ENCODE results near the gene CACNA2D4. TPM values are rescaled to one million over a fixed set of nuclear protein-coding genes. Genes with fewer than 3 reads are reported as not detected.
A peak's percentile ranks its signal among the peaks of the same experiment; 100 is the strongest.

CACNA2D4 gene
- total and polyA plus RNA-seq, 2 experiments from 2014 or later = 0.23 TPM; not detected in 1

DNA sequence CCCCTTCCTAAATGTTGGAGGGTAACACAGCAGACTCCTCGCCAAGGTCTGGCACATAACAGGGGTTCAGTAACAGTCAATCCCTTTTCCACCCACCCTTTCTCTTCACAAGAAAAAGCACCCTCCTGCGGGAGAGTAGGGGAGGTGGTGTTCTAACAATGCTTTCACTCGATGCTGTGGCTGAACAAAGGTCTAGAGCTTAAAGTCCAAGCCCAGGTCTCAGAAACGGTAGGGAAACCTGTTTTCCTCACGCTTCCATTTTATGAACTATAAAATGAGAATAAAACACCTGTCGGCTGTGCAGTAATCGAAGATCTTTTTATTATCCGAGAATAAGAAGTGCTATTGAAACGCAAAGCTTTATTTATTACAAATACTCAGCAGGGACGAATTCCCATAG is 20.9 kb upstream of the CACNA2D4 start:
- no peaks in the 10 kb centered on the region for H3K4me1 ChIP-seq (ENCODE audit: insufficient read depth)
- H3F3A ChIP-seq (ENCODE audit: insufficient read depth) = no peaks in the 10 kb centered on the region
- H4K20me1 ChIP-seq (ENCODE audit: insufficient read depth) = no peaks in the 10 kb centered on the region
- no peaks in the 10 kb centered on the region for H3K9me2 ChIP-seq (ENCODE audit: insufficient read depth)
- no peak overlapping the region for H3K4me2 ChIP-seq (ENCODE audit: unreplicated experiment)
- in situ Hi-C loops (cut with MboI) = loop anchor here (5.0 to 10.0 kb wide), 2 partner anchors 127 to 285 kb away; no protein-coding TSS in a partner anchor
- H3K36me3 ChIP-seq (ENCODE audit: low read depth) = peaks cover 15% of the 10 kb centered on the region; the same call in 1 of the 2 replicates
- H3K27me3 ChIP-seq (replicated peaks; ENCODE audit: insufficient read depth) = no peaks in the 10 kb centered on the region
- no peak for TF ChIP-seq EZH2phosphoT487 (IDR thresholded peaks at IDR 0.05; ENCODE audit: insufficient read depth, low read depth)
- no peak for TF ChIP-seq EZH2 (IDR thresholded peaks at IDR 0.05; ENCODE audit: insufficient read depth, poor library complexity, severe bottlenecking)
- H3K27ac ChIP-seq = no peak overlapping the region
- H3K9ac ChIP-seq = no peak overlapping the region
- WGBS, 2 experiments (ENCODE audit: low coverage in 1 of 2, low lambda C conversion rate in 2 of 2, missing lambda C conversion rate in 2 of 2) = 70 to 74% methylated on average over 10 of the region's 10 CpGs
- no peak overlapping the region for H2AFZ ChIP-seq
- H3K4me3 ChIP-seq = no peak overlapping the region
- no peaks in the 10 kb centered on the region for H3K9me3 ChIP-seq (ENCODE audit: low read depth)
- H3K79me2 ChIP-seq (ENCODE audit: insufficient read depth) = peaks cover 19% of the 10 kb centered on the region
- DNase-seq = no peak

DNA sequence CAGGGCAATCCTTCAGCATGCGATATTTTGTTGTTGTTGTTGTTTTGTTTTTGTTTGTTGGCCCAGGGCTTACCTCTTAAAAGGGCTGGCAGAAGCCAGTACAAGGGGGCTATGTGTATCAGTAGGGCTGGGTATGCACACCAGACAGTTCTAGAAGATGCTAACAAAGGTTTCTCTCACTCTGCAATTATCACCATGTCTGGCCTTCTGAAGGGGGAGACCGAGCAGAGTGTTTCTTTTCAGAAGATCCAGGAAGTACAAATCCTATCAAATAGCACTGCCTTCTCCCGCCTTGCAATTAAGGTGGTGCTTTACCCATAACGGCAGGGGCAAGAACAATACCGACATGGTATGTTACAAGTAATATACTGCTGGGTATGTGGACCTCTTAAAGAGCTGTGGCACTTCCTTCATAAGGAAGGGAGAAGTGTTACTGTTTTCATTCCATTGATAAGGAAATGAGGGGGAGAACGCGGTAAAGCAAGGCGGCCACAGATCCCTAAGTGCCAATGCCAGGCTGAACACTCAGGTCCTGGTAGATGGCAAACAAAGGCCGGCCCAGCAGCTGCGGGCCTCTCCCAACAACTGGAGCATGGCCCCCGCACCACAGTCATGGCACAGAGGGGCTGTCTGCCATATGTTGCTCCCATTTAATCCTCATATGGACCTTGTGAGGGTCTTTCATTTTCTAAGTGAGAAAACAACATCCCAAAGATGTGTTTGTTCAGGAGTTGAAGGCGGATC is 19.2 kb upstream of the CACNA2D4 start:
- Histone ChIP-seq H3K27me3 (replicated peaks; ENCODE audit: insufficient read depth) (no peaks in the 10 kb centered on the region), H3K4me1 (ENCODE audit: insufficient read depth) (no peaks in the 10 kb centered on the region), H3K9ac (no peak overlapping the region), H3K27ac (no peak overlapping the region), H3K9me3 (ENCODE audit: low read depth) (no peaks in the 10 kb centered on the region), H3F3A (ENCODE audit: insufficient read depth) (no peaks in the 10 kb centered on the region), H3K36me3 (ENCODE audit: low read depth) (peaks cover 15% of the 10 kb centered on the region; the same call in 1 of the 2 replicates), H4K20me1 (ENCODE audit: insufficient read depth) (no peaks in the 10 kb centered on the region), H2AFZ (no peak overlapping the region), H3K9me2 (ENCODE audit: insufficient read depth) (no peaks in the 10 kb centered on the region), H3K4me3 (no peak overlapping the region), H3K4me2 (ENCODE audit: unreplicated experiment) (no peak overlapping the region), H3K79me2 (ENCODE audit: insufficient read depth) (peaks cover 6% of the 10 kb centered on the region)
- DNase-seq = no peak
- in situ Hi-C loops (cut with MboI) = loop anchor here (5.0 to 10.0 kb wide), 2 partner anchors 125 to 283 kb away; no protein-coding TSS in a partner anchor
- TF ChIP-seq EZH2phosphoT487 (IDR thresholded peaks at IDR 0.05; ENCODE audit: insufficient read depth, low read depth) = no peak
- no peak for TF ChIP-seq EZH2 (IDR thresholded peaks at IDR 0.05; ENCODE audit: insufficient read depth, poor library complexity, severe bottlenecking)
- 87 to 89% methylated on average over 11 to 12 of the region's 12 CpGs for WGBS, 2 experiments (ENCODE audit: low coverage in 1 of 2, low lambda C conversion rate in 2 of 2, missing lambda C conversion rate in 2 of 2)

DNA sequence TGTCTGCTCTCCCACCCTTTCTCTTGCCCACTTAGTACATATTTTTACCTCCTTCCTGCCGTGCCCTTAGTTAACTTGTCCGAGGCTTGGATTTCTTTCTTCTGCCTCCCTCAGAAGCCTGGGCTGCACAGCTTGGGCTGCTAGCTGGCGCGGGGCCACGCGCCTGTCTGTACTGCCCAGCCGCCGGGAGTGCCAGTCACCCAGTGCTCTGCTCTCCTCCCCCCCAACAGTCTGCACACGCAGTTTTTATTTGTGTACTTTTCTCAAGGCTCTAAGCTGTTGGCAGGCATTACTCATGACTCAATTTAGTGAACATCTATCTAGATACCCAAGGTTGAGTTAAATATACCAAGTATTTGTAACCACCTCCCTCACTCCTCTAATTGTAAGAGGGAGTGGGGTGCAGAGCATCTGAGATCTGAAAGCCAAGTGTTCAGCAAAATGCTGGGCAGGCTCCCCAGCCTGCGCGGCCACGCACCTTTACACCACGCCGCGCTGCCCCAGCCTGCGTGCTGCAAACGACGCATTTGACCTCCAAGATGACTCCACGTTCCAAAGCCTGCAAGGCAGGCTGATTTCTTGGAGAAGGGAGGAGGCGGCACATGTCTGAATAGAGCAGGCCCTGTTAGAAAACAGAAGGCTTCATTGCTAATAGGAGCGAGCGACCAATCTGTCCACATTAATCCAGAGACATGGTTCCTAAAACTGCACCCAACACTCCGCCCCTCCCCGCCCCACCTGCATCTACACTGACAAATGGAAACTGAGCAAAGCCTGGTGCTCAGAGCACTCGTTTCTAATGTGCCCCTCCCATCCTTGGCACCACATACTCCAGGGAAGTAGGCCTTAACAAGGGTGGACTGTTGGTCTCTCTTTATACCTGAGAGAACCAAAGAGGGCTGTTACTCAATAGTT is 18.2 kb upstream of the CACNA2D4 start:
- Histone ChIP-seq H3F3A (ENCODE audit: insufficient read depth) (no peaks in the 10 kb centered on the region), H3K9ac (no peak overlapping the region), H3K79me2 (ENCODE audit: insufficient read depth) (no peaks in the 10 kb centered on the region), H2AFZ (no peak overlapping the region), H3K36me3 (ENCODE audit: low read depth) (peaks cover 15% of the 10 kb centered on the region; the same call in 1 of the 2 replicates), H3K27me3 (replicated peaks; ENCODE audit: insufficient read depth) (no peaks in the 10 kb centered on the region), H3K4me1 (ENCODE audit: insufficient read depth) (no peaks in the 10 kb centered on the region; the same call in 1 of the 2 replicates), H3K9me2 (ENCODE audit: insufficient read depth) (no peaks in the 10 kb centered on the region), H3K9me3 (ENCODE audit: low read depth) (no peaks in the 10 kb centered on the region), H3K4me3 (no peak overlapping the region), H4K20me1 (ENCODE audit: insufficient read depth) (no peaks in the 10 kb centered on the region), H3K4me2 (ENCODE audit: unreplicated experiment) (no peak overlapping the region), H3K27ac (no peak overlapping the region)
- peak; percentile 84 for DNase-seq
- 63 to 65% methylated on average over 25 of the region's 25 CpGs for WGBS, 2 experiments (ENCODE audit: low coverage in 1 of 2, low lambda C conversion rate in 2 of 2, missing lambda C conversion rate in 2 of 2)
- in situ Hi-C loops (cut with MboI) = loop anchor here (5.0 to 10.0 kb wide), 2 partner anchors 124 to 282 kb away; no protein-coding TSS in a partner anchor
- TF ChIP-seq EZH2phosphoT487 (IDR thresholded peaks at IDR 0.05; ENCODE audit: insufficient read depth, low read depth) (no peak), EZH2 (IDR thresholded peaks at IDR 0.05; ENCODE audit: insufficient read depth, poor library complexity, severe bottlenecking) (no peak)

DNA sequence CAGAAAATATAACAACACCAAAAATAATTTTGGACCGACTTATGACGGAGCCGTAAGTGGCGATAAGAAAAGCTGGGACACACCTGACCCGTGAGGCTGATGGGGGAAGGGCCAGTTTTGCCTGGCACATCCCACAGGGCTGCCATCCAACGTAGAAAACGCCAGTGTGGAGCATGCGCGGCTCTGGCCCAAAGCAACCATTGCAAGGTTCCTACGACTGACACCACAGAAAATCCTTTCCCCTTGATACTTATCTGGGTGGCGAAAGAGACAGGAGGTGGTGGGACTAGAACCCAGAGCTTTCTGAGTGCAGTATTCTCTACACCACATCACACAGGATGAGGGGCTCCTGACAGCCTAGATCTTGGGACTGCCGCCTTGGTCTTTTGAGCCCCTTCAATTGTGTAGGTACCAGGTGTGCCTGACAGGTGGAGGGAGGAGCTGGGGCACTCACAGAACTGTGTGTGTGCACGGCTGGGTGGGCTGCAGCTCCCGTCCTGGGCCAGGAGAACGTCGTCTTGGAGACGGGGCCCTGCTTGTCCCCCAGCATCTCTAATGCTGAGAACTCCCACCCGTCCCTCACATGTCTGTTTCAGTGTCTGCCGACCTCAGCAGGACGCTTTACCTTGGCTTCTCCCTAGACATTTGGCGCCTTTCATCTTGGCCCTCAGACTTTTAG is 17.4 kb upstream of the CACNA2D4 start:
- H3K27me3 ChIP-seq (replicated peaks; ENCODE audit: insufficient read depth) = no peaks in the 10 kb centered on the region
- in situ Hi-C loops (cut with MboI) = loop anchor here (5.0 to 10.0 kb wide), 2 partner anchors 124 to 281 kb away; no protein-coding TSS in a partner anchor
- H2AFZ ChIP-seq = no peak overlapping the region
- no peak overlapping the region for H3K4me2 ChIP-seq (ENCODE audit: unreplicated experiment)
- no peaks in the 10 kb centered on the region for H4K20me1 ChIP-seq (ENCODE audit: insufficient read depth)
- no peak overlapping the region for H3K27ac ChIP-seq
- no peak for DNase-seq
- no peak overlapping the region for H3K4me3 ChIP-seq
- no peak for TF ChIP-seq EZH2phosphoT487 (IDR thresholded peaks at IDR 0.05; ENCODE audit: insufficient read depth, low read depth)
- no peak for TF ChIP-seq EZH2 (IDR thresholded peaks at IDR 0.05; ENCODE audit: insufficient read depth, poor library complexity, severe bottlenecking)
- no peaks in the 10 kb centered on the region for H3K79me2 ChIP-seq (ENCODE audit: insufficient read depth)
- no peaks in the 10 kb centered on the region for H3K9me2 ChIP-seq (ENCODE audit: insufficient read depth)
- H3F3A ChIP-seq (ENCODE audit: insufficient read depth) = no peaks in the 10 kb centered on the region
- no peak overlapping the region for H3K9ac ChIP-seq
- no peaks in the 10 kb centered on the region; the same call in 1 of the 2 replicates for H3K4me1 ChIP-seq (ENCODE audit: insufficient read depth)
- H3K9me3 ChIP-seq (ENCODE audit: low read depth) = no peaks in the 10 kb centered on the region
- H3K36me3 ChIP-seq (ENCODE audit: low read depth) = peaks cover 8% of the 10 kb centered on the region; the same call in 1 of the 2 replicates
- 80 to 81% methylated on average over 21 of the region's 21 CpGs for WGBS, 2 experiments (ENCODE audit: low coverage in 1 of 2, low lambda C conversion rate in 2 of 2, missing lambda C conversion rate in 2 of 2)
